Adrenal gland (tissue), 12 donors: ENCODE measurements around the gene NUAK2. TPM values are rescaled to one million over a fixed set of nuclear protein-coding genes. Genes with fewer than 3 reads are reported as not detected.
A peak's percentile ranks its signal among the peaks of the same experiment; 100 is the strongest.
"Not testable (repeated sequence)": the region's sequence is repeated elsewhere in the genome, so short reads cannot be mapped to it uniquely, and the experiment has no call there.

Experiments
- DNase-seq, 7 donors: peaks; one replicate each; pipeline ENCODE4 v3.0.0-alpha.2; 2019 to 2020
- H3K27ac ChIP-seq, 5 donors: fragments of 200-600 bp; sonication (generic) in 4 of 5; 1 replicate in 3 of 5; 2 replicates in 2 of 5; pipeline versions ENCODE4 v1.5.1 to v1.8.0; 2016 to 2020; ENCODE audit warnings: mild to moderate bottlenecking in 1 of 5
- H3K27me3 ChIP-seq: fragments of 200-600 bp; 2 replicates; pipeline ENCODE4 v1.8.0; 2021
- H3K36me3 ChIP-seq, 2 donors: fragments of 200-600 bp; replicated peaks in 1 of 2; 1 replicate in 1 of 2; 2 replicates in 1 of 2; pipeline versions ENCODE4 v1.5.1 to v1.8.0; 2018 to 2022
- H3K4me1 ChIP-seq, 2 donors: fragments of 200-600 bp; replicated peaks in 1 of 2; 1 replicate in 1 of 2; 2 replicates in 1 of 2; pipeline versions ENCODE4 v1.5.1 to v1.8.0; 2018 to 2021
- H3K4me3 ChIP-seq, 4 donors: fragments of 200-600 bp; sonication (generic) in 3 of 4; one replicate each; pipeline ENCODE4 v1.5.1; 2016 to 2018
- H3K9me3 ChIP-seq, 3 donors: fragments of 200-600 bp; sonication (generic) in 1 of 3; replicated peaks in 1 of 3; 1 replicate in 2 of 3; 2 replicates in 1 of 3; pipeline versions ENCODE4 v1.5.1 to v1.8.0; 2016 to 2021
- POLR2A ChIP-seq, 2 donors: fragments of 450-650 bp; IDR thresholded peaks; one replicate each; pipeline ENCODE4 v1.6.1; 2017; ENCODE audit warnings: antibody characterized with exemption in 2 of 2, mild to moderate bottlenecking in 2 of 2, moderate library complexity in 1 of 2
- WGBS, 4 donors: extraction: QIAGEN DNeasy Blood & Tissue Kit in 2 of 4; methylation state at CpG; one replicate each; pipeline versions ENCODE4 v1.1.5 to v1.1.7; 2013 to 2017; 5-methylcytosine and 5-hydroxymethylcytosine counted together
- intact Hi-C, 2 donors: fragments of 100-400 bp; cut with DNase I; formaldehyde crosslinking; loops; one replicate each; pipeline versions ENCODE4 v1.14.1 to v1.15.0; 2022 to 2023
- polyA plus RNA-seq, 3 donors: library from polyadenylated mRNA; stranded (reverse); fragments of 200-250 nt in 2 of 3; fragments of 350-450 nt in 1 of 3; fragmentation: Illumina TruSeq in 1 of 3; extraction: RNeasy Lipid Tissue Mini Kit (QIAGEN cat#74804) in 1 of 3; gene quantifications; one replicate each; pipeline ENCODE4 v1.2.3, GENCODE V29; 2013 to 2014
- total RNA-seq, 9 donors: library from RNA; depleted of rRNA in 4 of 9; stranded (reverse); fragments of >200 nt in 4 of 9; fragments of 120-200 nt in 1 of 9; fragmentation: NEBNext Ultra II Directional in 1 of 9; extraction: Animal tissue kit (Norgen Biotek cat#: 25700) in 1 of 9; gene quantifications; one replicate each; pipeline versions ENCODE4 v1.1.0 to v1.2.4, GENCODE V29; 2013 to 2023
- TF ChIP-seq, protein P1 (sequence below), 6 experiments: fragments of 450-650 bp in 4 of 6; fragments of 200-600 bp in 2 of 6; sonication (generic) in 1 of 6; IDR thresholded peaks; 1 replicate in 5 of 6; 2 replicates in 1 of 6; pipeline versions ENCODE4 v1.5.1 to v1.8.0; 2016 to 2021; ENCODE audit warnings: antibody characterized with exemption in 6 of 6, mild to moderate bottlenecking in 2 of 6, moderate library complexity in 1 of 6
- donor health status: healthy with polysubstance abuse.
- donor health status: Bipolar disorder and iron deficiency.
- donor health status: DM: yes; HTN: yes; CAD: no.
- donor health status: DM: no; HTN: no; CAD: no.
- donor health status: DM: no; HTN: no; CAD: no.
- donor health status: DM: yes; HTN: yes; CAD: no.

Gene NUAK2
- total and polyA plus RNA-seq, 12 donors: 0.95 to 9.9 (median 4.0) TPM

DNA sequence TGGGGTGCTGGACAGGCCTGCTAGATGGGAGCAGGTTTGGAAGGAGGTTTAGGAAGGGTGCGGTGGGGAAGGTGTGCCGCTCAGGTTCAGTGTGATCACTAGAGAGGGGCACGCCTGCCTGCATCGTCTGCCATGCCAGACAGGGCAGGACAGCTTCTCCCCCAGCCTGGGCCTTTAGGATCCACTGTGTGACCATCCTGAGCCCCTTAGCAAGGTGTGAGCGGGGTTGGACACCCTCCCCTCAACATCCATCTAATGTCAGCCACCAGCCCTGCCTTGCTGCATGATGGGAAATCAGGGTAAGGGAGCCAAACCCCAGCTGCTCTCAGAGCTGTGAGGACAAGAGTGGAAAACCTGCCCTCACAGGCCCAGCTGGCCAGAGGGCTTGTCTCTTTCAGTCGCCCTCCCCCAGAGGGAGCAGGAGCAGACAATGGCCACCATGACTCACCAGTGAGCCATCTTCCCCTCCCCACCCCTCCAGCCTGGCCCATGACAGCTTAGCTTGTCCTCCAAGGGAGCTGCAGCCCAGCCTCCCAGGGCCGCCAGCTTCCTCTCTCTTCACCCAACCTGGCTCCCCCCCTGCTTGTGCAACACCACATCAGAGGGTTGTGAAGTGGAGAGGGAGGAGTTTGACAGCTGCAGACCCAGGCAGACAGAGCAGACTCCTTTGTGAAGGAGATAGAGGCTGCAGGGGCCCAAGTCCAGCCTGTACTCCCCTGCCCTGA is 37.0 kb downstream of the NUAK2 start:
- DNase-seq: peak; percentile 90 to 99 (median 98)
- Histone ChIP-seq H3K4me1 (peaks cover 20 to 42% of the 10 kb centered on the region in 2 donors), H3K36me3 (no peaks in the 10 kb centered on the region), H3K9me3 (no peaks in the 10 kb centered on the region), H3K27ac (peak overlapping the region in 4 of 5 donors; percentile 23 to 90 (median 70)), H3K27me3 (no peaks in the 10 kb centered on the region), H3K4me3 (no peak overlapping the region)
- TF ChIP-seq POLR2A (IDR thresholded peaks at IDR 0.05): peak in 1 of 2 donors; percentile 52
- TF ChIP-seq, protein P1, sequence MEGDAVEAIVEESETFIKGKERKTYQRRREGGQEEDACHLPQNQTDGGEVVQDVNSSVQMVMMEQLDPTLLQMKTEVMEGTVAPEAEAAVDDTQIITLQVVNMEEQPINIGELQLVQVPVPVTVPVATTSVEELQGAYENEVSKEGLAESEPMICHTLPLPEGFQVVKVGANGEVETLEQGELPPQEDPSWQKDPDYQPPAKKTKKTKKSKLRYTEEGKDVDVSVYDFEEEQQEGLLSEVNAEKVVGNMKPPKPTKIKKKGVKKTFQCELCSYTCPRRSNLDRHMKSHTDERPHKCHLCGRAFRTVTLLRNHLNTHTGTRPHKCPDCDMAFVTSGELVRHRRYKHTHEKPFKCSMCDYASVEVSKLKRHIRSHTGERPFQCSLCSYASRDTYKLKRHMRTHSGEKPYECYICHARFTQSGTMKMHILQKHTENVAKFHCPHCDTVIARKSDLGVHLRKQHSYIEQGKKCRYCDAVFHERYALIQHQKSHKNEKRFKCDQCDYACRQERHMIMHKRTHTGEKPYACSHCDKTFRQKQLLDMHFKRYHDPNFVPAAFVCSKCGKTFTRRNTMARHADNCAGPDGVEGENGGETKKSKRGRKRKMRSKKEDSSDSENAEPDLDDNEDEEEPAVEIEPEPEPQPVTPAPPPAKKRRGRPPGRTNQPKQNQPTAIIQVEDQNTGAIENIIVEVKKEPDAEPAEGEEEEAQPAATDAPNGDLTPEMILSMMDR (IDR thresholded peaks at IDR 0.05): no peak
- 70 to 100% (median 75%) methylated on average over 4 to 7 of the region's 7 CpGs for WGBS, 4 donors
- intact Hi-C loops: no loop called here

DNA sequence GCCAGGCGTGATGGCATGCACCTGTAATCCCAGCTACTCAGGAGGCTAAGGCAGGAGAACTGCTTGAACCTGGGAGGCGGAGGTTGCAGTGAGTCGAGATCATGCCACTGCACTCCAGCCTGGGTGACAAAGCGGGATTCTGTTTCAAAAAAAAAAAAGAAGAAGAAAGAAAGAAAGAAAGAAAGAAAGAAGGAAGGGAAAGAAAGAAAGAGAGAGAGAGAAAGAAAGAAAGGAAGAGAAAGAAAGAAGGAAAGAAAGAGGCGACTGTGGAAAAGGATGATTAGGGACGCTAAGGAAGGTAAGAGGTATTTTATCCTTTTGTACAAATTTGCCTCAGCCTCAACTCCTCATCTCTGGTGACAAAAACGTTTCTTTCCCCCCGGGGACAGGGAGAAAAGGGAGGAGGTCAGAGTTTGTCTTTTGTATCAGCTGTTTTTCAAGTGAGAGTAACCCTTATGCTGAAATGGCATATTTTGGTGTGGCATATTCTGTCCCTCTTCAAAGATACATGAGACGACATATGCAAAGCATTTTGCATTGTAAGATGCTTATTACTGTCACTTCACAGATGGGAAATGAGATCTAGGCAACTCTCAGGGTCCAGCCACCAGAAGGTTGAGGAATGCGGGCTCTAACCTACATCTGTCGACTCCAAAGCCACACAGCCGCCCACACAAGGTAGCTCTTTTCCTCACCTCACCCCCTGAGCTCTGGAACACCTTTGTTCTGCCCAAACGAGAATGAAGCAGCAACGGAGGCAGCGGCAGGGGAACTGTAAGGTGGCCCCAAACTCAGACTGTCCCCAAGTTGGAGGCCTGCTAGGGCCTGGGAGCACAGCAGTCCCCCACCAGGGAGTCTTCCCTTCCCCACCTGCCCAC is 38.0 kb downstream of the NUAK2 start:
- Histone ChIP-seq H3K4me3 (no peak overlapping the region), H3K27ac (no peak overlapping the region), H3K4me1 (peaks cover 20 to 42% of the 10 kb centered on the region in 2 donors), H3K27me3 (no peaks in the 10 kb centered on the region), H3K36me3 (no peaks in the 10 kb centered on the region), H3K9me3 (no peaks in the 10 kb centered on the region)
- 87 to 91% (median 90%) methylated on average over 12 to 15 of the region's 15 CpGs for WGBS, 4 donors
- TF ChIP-seq, protein P1 (IDR thresholded peaks at IDR 0.05): no peak
- TF ChIP-seq POLR2A (IDR thresholded peaks at IDR 0.05): no peak
- intact Hi-C loops: no loop called here
- DNase-seq: no peak

DNA sequence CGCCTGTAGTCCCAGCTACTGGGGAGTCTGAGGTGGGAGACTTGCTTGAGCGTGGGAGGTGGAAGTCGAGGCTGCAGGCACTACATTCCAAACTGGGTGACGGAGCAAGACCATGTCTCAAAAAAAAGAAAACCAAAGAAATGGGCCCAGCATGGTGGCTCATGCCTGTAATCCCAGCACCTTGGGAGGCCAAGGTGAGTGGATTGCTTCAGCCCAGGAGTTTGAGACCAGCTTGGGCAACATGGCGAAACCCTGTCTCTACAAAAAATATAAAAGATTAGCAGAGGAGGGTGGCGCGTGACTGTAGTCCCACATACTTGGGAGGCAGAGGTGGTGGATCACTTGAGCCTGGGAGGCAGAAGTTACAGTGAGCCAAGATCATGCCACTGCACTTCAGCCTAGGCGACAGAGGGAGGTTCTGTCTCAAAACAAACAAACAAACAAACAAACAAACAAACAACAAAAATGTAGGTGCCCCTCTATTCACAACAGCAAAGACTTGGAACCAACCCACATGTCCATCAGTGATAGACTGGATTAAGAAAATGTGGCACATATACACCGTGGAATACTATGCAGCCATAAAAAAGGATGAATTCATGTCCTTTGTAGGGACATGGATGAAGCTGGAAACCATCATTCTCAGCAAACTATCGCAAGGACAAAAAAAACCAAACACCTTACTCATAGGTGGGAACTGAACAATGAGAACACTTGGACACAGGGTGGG is 40.7 kb downstream of the NUAK2 start:
- not testable (repeated sequence) for H3K9me3 ChIP-seq

DNA sequence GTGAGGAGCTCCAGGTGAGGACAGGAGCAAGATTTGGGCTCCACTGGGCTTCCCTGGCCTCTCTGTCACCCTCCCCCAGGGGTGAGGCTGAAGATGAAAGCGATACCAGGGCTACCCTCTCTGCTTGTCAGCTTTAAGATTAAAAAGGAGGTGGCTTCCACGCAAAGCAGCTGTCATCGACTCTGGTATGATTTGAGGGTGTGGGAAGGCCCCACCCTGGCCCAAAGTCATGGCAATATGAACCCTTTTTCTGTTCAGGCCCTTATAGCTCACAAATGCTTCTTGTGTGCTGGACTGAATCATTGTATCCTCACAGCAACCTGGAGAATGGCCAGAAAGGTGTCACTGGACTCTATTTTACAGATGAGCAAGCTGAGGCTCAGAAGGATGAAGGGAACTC is 41.6 kb downstream of the NUAK2 start:
- Histone ChIP-seq H3K27me3 (no peaks in the 10 kb centered on the region), H3K4me3 (no peak overlapping the region), H3K27ac (no peak overlapping the region), H3K36me3 (no peaks in the 10 kb centered on the region), H3K4me1 (peaks cover 10% of the 10 kb centered on the region in 2 donors), H3K9me3 (no peaks in the 10 kb centered on the region)
- TF ChIP-seq POLR2A (IDR thresholded peaks at IDR 0.05): no peak
- TF ChIP-seq, protein P1 (IDR thresholded peaks at IDR 0.05): no peak
- intact Hi-C loops: loop anchor here (10.0 kb wide), 2 partner anchors 155 to 215 kb away; no protein-coding TSS in a partner anchor
- WGBS, 4 donors: 81 to 87% (median 85%) methylated on average over 3 of the region's 3 CpGs
- DNase-seq: no peak

More for the DNA sequence above, 40.7 kb downstream of the NUAK2 start:
- DNase-seq, H3K27me3 ChIP-seq, intact Hi-C loops, H3K27ac ChIP-seq, H3K4me3 ChIP-seq, H3K36me3 ChIP-seq: not testable (repeated sequence)
- WGBS, 4 donors: 92 to 96% (median 96%) methylated on average over 10 of the region's 10 CpGs
- peaks cover 18 to 19% of the 10 kb centered on the region in 2 donors for H3K4me1 ChIP-seq
